RWPE1 (cell line): Measurements from ENCODE around the gene PTPN22.

Source experiments
- CTCF ChIA-PET: fragments of 350-600 bp; sonication (Branson Sonifier 250); formaldehyde crosslinking; extraction: SDS; loops from one replicate; lab custom pipeline; 2021; lab: Yijun Ruan, JAX
- POLR2A ChIA-PET: fragments of 400-600 bp; formaldehyde crosslinking; extraction: SDS; loops from one replicate; lab custom pipeline; 2020; ENCODE audit warnings: antibody characterized with exemption; ENCODE audit not compliant: low non-redundant PET; lab: Yijun Ruan, JAX
- DNase-seq: peaks from one replicate; pipeline ENCODE4 v3.0.0; 2012; ENCODE audit warnings: low spot score
- H3K27ac ChIP-seq: fragments of 450-650 bp; 2 replicates; pipeline ENCODE4 v1.5.1; 2017
- TF ChIP-seq, protein P1 (sequence below): fragments of 450-650 bp; conservative IDR thresholded peaks from 2 replicates; pipeline ENCODE4 v1.5.1; 2017; ENCODE audit warnings: low read depth, mild to moderate bottlenecking

PTPN22 gene

DNA sequence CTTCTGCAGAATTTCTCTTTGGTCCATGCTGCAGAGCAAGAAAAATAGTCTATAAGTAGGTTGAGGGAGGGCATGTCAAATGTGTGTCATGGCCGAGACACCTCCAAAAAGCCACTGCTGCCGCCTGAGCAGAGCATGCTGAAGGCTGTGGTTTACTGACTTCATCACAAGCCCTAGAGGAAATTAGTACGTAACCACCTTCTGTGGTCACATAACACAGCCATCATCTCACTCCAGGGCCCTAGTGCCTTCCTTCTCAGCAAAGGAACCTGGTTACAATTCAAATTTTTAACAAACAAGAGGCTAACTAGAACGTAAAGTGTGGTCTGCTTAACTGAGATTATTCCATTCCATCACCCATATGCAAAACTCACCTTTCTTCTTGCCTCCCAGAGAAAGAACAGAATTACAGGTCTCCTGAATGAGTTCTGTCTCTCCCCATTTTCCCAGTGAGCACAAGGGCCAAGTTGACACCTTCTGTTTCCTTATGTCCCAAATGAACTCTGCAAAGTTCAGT, at the start of gene PTPN22:
TSS of gene PTPN22 (minus strand) at position 116 of the 517 bp plus-strand sequence.
- POLR2A ChIA-PET = no interaction called here
- TF ChIP-seq, protein P1, sequence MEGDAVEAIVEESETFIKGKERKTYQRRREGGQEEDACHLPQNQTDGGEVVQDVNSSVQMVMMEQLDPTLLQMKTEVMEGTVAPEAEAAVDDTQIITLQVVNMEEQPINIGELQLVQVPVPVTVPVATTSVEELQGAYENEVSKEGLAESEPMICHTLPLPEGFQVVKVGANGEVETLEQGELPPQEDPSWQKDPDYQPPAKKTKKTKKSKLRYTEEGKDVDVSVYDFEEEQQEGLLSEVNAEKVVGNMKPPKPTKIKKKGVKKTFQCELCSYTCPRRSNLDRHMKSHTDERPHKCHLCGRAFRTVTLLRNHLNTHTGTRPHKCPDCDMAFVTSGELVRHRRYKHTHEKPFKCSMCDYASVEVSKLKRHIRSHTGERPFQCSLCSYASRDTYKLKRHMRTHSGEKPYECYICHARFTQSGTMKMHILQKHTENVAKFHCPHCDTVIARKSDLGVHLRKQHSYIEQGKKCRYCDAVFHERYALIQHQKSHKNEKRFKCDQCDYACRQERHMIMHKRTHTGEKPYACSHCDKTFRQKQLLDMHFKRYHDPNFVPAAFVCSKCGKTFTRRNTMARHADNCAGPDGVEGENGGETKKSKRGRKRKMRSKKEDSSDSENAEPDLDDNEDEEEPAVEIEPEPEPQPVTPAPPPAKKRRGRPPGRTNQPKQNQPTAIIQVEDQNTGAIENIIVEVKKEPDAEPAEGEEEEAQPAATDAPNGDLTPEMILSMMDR = no peak
- H3K27ac ChIP-seq = no peak within 1 kb of the TSS
- CTCF ChIA-PET = no interaction called here
- no peak for DNase-seq

GRCh38 chr1:113918243-113918642, 46.7 kb upstream of the PTPN22 start:
- TF ChIP-seq, protein P1 = no peak
- ChIA-PET POLR2A (interaction anchor here (0.9 kb wide), 1 partner anchor 10 kb away, joined by 3 read pairs; no protein-coding TSS in a partner anchor), CTCF (interaction anchor here (1.2 kb wide), 1 partner anchor 11 kb away, joined by 5 read pairs; the partner anchor contains the start of gene HIPK1)
- no peak overlapping the region for H3K27ac ChIP-seq
- DNase-seq = no peak

GRCh38 chr1:113917400-113918082, 46.0 kb upstream of the PTPN22 start:
- CTCF ChIA-PET = interaction anchor here (1.2 kb wide), 1 partner anchor 11 kb away, joined by 5 read pairs; the partner anchor contains the start of gene HIPK1
- DNase-seq = peak; percentile 59
- TF ChIP-seq, protein P1 = no peak
- POLR2A ChIA-PET = interaction anchor here (0.9 to 1.3 kb wide), 2 partner anchors 9 to 10 kb away, joined by 3 to 4 read pairs; no protein-coding TSS in a partner anchor
- no peak overlapping the region for H3K27ac ChIP-seq

DNA sequence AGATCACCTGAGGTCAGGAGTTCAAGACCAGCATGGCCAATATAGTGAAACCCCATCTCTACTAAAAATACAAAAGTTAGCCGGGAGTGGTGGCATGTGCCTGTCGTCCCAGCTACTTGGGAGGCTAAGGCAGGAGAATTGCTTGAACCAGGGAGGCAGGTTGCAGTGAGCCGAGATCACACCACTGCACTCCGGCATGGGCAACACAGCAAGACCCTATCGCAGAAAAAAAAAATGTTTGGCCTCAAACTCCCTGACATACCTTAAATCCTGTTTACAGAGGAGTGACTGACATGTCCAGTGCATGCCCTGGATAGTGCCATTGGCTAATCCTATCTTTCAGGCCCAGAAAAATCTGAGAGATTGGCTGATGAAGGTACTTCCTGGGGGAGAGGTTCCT, 45.5 kb upstream of the PTPN22 start:
- ChIA-PET POLR2A (interaction anchor here (1.3 kb wide), 1 partner anchor 9 kb away, joined by 4 read pairs; no protein-coding TSS in a partner anchor), CTCF (no interaction called here)
- no peak for DNase-seq
- TF ChIP-seq, protein P1 = no peak
- H3K27ac ChIP-seq = no peak overlapping the region

DNA sequence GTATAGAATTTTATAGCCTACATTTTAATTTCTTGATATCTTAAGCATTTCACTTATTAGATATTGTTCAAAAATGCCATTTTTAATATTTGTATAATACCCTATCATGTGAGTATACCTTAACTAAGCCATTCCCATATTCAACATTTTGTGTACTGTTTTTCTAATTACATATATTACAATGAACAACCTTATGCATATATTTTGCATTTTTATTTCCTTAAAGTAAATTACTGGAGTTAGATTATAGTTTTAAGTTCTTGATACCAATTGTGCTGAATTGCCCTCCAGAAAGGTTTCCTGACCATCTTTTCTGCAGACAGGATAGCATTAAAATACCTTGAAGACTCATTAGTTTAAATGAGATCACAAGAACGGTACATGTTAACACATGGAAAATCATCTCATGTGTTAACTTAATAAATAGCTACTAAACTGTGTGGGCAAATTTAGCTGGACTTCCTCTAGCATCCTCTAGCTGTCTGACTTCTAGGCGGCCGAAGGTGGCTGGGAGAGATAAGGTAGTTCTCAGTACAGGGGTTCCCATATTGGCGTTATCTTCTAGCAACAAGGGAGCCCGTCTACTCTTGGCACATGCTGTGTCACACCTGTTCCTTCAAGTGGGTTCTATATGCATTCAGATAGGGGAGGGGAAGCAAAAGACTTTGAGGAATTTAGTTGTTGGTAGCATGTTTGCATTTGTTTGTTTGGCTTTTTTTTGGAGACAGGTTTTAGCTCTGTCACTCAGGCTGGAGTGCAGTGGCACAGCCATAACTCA, 42.6 kb upstream of the PTPN22 start:
- ChIA-PET POLR2A (no interaction called here), CTCF (interaction anchor here (0.7 kb wide), 2 partner anchors 8 to 939 kb away, joined by 3 read pairs; no protein-coding TSS in a partner anchor)
- TF ChIP-seq, protein P1 = no peak
- no peak overlapping the region for H3K27ac ChIP-seq
- DNase-seq = no peak

DNA sequence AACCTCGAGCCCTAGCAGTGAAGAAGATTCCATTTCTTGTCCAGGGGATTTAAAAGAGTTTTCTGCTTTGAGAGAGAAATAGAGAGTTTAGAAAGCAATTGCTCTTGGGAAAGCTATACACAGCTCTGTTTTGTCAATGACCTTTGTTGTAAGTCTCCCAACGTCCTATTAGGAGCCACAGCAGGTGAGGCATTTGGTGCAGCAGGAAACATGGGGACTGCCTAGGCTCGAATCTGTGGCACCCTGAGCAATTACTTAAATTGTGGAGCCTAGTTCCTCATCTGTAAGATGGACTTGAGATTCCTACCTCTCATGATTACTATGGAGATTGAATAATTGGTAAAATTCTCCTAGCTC, 41.8 kb upstream of the PTPN22 start:
- H3K27ac ChIP-seq = peak overlapping the region; percentile 18; the same call in 1 of the 2 replicates
- DNase-seq = no peak
- ChIA-PET POLR2A (interaction anchor here (0.9 kb wide), 1 partner anchor 16 kb away, joined by 3 read pairs; the partner anchor contains the start of gene HIPK1), CTCF (interaction anchor here (0.6 to 0.7 kb wide), 3 partner anchors 20 to 938 kb away, joined by 3 to 4 read pairs (median 3); no protein-coding TSS in a partner anchor)
- TF ChIP-seq, protein P1 = no peak
